Body of pancreas (tissue), 4 donors: ENCODE results near the gene TCIRG1. TPM values are rescaled to one million over a fixed set of nuclear protein-coding genes. Genes with fewer than 3 reads are reported as not detected.

Experiments
- ATAC-seq: fragments of 150-250 bp; one replicate; pipeline ENCODE4 v1.9.1; 2016
- DNase-seq, 4 donors: peaks; one replicate each; pipeline ENCODE4 v3.0.0-alpha.2; 2019
- H3K27ac ChIP-seq, 4 donors: fragments of 200-600 bp; sonication (generic); 1 replicate in 3 of 4; 2 replicates in 1 of 4; pipeline versions ENCODE4 v1.5.1 to v1.6.1; 2016 to 2019; ENCODE audit warnings: mild to moderate bottlenecking in 1 of 4, mixed read lengths in 1 of 4, moderate library complexity in 1 of 4
- H3K27me3 ChIP-seq, 2 donors: fragments of 200-600 bp; sonication (generic); one replicate each; pipeline ENCODE4 v1.6.0; 2016; ENCODE audit warnings: mild to moderate bottlenecking in 1 of 2
- H3K36me3 ChIP-seq, 2 donors: fragments of 200-600 bp; sonication (generic); replicated peaks in 1 of 2; 2 replicates each; pipeline ENCODE4 v1.5.1; 2016; ENCODE audit warnings: low read depth in 2 of 2; ENCODE audit not compliant: insufficient read depth in 1 of 2
- H3K4me1 ChIP-seq: fragments of 200-600 bp; sonication (generic); one replicate; pipeline ENCODE4 v1.6.0; 2016
- H3K4me3 ChIP-seq, 2 donors: fragments of 200-600 bp; sonication (generic); 1 replicate in 1 of 2; 2 replicates in 1 of 2; pipeline ENCODE4 v1.5.1; 2016 to 2019
- H3K9me3 ChIP-seq, 3 donors: fragments of 200-600 bp; sonication (generic); 1 replicate in 2 of 3; 2 replicates in 1 of 3; pipeline ENCODE4 v1.5.1; 2016
- POLR2A ChIP-seq, 3 donors: fragments of 450-650 bp; IDR thresholded peaks; one replicate each; pipeline ENCODE4 v1.6.1; 2016; ENCODE audit warnings: antibody characterized with exemption in 3 of 3, mild to moderate bottlenecking in 2 of 3
- WGBS, 2 donors: methylation state at CpG; one replicate each; pipeline ENCODE4 v1.1.5; 2017; 5-methylcytosine and 5-hydroxymethylcytosine counted together
- intact Hi-C: fragments of 100-400 bp; cut with DNase I; formaldehyde crosslinking; loops from one replicate; pipeline ENCODE4 v1.15.1; 2023
- total RNA-seq, 2 donors: library from RNA; depleted of rRNA; stranded (reverse); fragments of >200 nt; gene quantifications; one replicate each; pipeline ENCODE4 v1.1.0, GENCODE V29; 2016
- TF ChIP-seq, protein P1 (sequence below), 7 experiments: fragments of 450-650 bp in 4 of 7; fragments of 200-600 bp in 3 of 7; sonication (generic) in 3 of 7; IDR thresholded peaks; one replicate each; pipeline ENCODE4 v1.5.1; 2016 to 2019; ENCODE audit warnings: antibody characterized with exemption in 7 of 7

The TCIRG1 gene
- total RNA-seq, 2 donors from 2014 or later = 488 to 798 TPM

DNA sequence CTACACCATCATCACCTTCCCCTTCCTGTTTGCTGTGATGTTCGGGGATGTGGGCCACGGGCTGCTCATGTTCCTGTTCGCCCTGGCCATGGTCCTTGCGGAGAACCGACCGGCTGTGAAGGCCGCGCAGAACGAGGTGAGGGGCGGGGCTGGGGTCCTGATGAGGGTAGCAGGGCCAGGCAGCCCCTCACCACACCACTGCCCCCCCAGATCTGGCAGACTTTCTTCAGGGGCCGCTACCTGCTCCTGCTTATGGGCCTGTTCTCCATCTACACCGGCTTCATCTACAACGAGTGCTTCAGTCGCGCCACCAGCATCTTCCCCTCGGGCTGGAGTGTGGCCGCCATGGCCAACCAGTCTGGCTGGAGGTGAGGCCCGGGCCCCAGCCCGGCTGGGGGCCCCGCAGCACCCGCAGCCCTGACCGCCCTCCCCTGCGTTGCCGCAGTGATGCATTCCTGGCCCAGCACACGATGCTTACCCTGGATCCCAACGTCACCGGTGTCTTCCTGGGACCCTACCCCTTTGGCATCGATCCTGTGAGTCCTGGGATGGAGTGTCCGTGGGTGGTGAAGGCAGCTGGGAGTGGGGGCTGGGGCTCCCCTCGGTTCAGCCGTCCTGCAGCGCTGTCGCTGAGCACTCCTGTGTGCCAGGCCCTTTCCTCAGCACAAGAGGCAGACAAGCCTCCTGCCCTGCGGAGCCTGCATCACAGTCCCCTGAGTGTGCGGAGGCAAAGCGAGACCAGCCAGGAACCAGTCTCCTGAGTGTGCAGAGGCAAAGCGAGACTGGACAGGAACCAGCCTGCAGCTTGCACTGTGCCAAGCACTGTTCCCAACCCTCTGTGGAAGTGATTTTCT lies 8.8 kb downstream of the TCIRG1 start:
- H3K36me3 ChIP-seq = peaks cover 7 to 26% of the 10 kb centered on the region in 2 donors
- 81 to 87% methylated on average over 28 to 34 of the region's 37 CpGs for WGBS, 2 donors

DNA sequence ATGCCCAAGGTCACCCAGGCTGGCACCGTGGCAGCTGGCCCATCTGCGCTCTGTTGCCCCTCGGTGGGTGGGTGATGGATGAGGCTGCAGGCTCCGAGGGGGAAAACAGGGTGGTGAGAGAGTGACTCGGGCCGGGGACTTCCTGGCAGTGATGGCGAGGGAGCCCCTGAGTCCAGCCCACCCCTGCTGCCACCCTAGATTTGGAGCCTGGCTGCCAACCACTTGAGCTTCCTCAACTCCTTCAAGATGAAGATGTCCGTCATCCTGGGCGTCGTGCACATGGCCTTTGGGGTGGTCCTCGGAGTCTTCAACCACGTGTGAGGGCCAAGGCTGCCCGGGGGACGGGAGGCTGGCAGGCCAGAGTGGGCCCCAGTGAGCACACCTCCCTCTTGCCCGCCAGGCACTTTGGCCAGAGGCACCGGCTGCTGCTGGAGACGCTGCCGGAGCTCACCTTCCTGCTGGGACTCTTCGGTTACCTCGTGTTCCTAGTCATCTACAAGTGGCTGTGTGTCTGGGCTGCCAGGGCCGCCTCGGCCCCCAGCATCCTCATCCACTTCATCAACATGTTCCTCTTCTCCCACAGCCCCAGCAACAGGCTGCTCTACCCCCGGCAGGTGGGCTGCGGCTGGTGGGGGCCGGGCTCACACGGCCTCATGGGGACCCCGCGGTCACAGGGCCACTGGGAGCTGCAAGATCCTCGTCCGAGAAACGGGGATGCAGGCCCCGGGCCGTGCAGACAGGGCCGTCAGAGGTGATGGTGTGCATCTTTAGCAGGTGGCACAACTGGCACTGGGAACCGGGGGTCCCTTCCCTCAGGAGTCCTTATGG lies 10.1 kb downstream of the TCIRG1 start:
- no peaks in the 10 kb centered on the region for H3K9me3 ChIP-seq
- H3K27me3 ChIP-seq = no peaks in the 10 kb centered on the region
- peaks cover 51% of the 10 kb centered on the region for H3K4me1 ChIP-seq
- 79 to 92% methylated on average over 13 to 35 of the region's 35 CpGs for WGBS, 2 donors
- no peak for ATAC-seq
- TF ChIP-seq POLR2A (IDR thresholded peaks at IDR 0.05) = no peak
- TF ChIP-seq, protein P1, sequence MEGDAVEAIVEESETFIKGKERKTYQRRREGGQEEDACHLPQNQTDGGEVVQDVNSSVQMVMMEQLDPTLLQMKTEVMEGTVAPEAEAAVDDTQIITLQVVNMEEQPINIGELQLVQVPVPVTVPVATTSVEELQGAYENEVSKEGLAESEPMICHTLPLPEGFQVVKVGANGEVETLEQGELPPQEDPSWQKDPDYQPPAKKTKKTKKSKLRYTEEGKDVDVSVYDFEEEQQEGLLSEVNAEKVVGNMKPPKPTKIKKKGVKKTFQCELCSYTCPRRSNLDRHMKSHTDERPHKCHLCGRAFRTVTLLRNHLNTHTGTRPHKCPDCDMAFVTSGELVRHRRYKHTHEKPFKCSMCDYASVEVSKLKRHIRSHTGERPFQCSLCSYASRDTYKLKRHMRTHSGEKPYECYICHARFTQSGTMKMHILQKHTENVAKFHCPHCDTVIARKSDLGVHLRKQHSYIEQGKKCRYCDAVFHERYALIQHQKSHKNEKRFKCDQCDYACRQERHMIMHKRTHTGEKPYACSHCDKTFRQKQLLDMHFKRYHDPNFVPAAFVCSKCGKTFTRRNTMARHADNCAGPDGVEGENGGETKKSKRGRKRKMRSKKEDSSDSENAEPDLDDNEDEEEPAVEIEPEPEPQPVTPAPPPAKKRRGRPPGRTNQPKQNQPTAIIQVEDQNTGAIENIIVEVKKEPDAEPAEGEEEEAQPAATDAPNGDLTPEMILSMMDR (IDR thresholded peaks at IDR 0.05) = no peak
- H3K4me3 ChIP-seq = no peak overlapping the region
- H3K36me3 ChIP-seq = peaks cover 7 to 28% of the 10 kb centered on the region in 2 donors
- intact Hi-C loops = no loop called here
- no peak for DNase-seq
- H3K27ac ChIP-seq = peak overlapping the region; percentile 39 to 72 (median 54)

More for the DNA sequence above, 8.8 kb downstream of the TCIRG1 start:
- H3K27me3 ChIP-seq = no peaks in the 10 kb centered on the region
- DNase-seq (no peak), ATAC-seq (no peak)
- H3K4me3 ChIP-seq = no peak overlapping the region
- H3K4me1 ChIP-seq = peaks cover 63% of the 10 kb centered on the region
- intact Hi-C loops = no loop called here
- H3K9me3 ChIP-seq = no peaks in the 10 kb centered on the region
- H3K27ac ChIP-seq = peak overlapping the region in 3 of 4 donors; percentile 71 to 79 (median 72)
- TF ChIP-seq, protein P1 (IDR thresholded peaks at IDR 0.05) = no peak
- no peak for TF ChIP-seq POLR2A (IDR thresholded peaks at IDR 0.05)

DNA sequence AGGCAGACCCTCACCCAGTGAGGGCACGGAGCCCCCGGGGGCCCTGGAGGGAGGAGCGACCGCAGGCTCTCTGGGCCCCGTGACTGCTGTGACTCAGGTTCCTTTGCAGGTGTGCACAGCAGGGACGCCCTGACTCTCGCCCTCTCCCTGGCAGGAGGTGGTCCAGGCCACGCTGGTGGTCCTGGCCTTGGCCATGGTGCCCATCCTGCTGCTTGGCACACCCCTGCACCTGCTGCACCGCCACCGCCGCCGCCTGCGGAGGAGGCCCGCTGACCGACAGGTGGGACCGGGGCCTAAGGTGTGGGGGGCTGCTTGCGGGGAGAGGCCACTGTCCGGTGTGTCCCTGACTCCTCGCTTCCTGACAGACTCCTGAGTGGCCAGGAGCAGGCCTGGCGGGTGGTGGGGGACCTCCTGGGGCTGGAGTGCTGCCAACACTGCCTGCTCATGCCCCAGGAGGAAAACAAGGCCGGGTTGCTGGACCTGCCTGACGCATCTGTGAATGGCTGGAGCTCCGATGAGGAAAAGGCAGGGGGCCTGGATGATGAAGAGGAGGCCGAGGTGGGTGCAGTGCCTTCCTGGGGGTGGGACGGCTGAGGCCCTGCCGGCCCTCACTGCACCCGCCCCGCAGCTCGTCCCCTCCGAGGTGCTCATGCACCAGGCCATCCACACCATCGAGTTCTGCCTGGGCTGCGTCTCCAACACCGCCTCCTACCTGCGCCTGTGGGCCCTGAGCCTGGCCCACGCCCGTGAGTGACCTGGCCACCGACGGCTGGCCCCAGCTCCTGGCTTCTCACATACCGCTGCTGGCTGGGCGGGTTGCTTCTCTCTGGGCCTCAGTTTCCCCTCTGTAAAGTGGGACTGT lies 10.9 kb downstream of the TCIRG1 start:
- peak; percentile 43 for ATAC-seq
- Histone ChIP-seq H3K4me1 (peaks cover 42% of the 10 kb centered on the region), H3K9me3 (no peaks in the 10 kb centered on the region), H3K36me3 (peaks cover 2 to 24% of the 10 kb centered on the region in 2 donors), H3K27me3 (no peaks in the 10 kb centered on the region), H3K27ac (peak overlapping the region; percentile 39 to 72 (median 54)), H3K4me3 (no peak overlapping the region)
- TF ChIP-seq, protein P1 (IDR thresholded peaks at IDR 0.05) = peak in 1 of 7 experiments; percentile 4
- no peak for TF ChIP-seq POLR2A (IDR thresholded peaks at IDR 0.05)
- intact Hi-C loops = no loop called here
- DNase-seq = peak; percentile 58 to 80 (median 70)
- 64 to 66% methylated on average over 11 to 40 of the region's 40 CpGs for whole genome bisulfite sequencing, 2 donors

DNA sequence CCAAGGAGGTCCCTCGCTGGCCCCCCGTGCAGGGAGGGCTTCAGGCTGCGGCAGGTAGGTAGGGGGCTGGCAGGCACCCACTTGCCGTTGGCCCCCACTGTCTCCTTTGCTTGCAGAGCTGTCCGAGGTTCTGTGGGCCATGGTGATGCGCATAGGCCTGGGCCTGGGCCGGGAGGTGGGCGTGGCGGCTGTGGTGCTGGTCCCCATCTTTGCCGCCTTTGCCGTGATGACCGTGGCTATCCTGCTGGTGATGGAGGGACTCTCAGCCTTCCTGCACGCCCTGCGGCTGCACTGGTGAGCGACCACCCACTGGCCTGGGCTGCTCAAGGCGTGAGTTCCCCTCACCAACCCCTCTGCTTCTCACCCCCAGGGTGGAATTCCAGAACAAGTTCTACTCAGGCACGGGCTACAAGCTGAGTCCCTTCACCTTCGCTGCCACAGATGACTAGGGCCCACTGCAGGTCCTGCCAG lies 11.6 kb downstream of the TCIRG1 start:
- WGBS, 2 donors = 90 to 94% methylated on average over 5 to 16 of the region's 18 CpGs
- TF ChIP-seq, protein P1 (IDR thresholded peaks at IDR 0.05) = no peak
- no peak for TF ChIP-seq POLR2A (IDR thresholded peaks at IDR 0.05)
- ATAC-seq (no peak), DNase-seq (peak in 1 of 4 donors; percentile 26)
- intact Hi-C loops = no loop called here
- H3K4me3 ChIP-seq = no peak overlapping the region
- no peaks in the 10 kb centered on the region for H3K9me3 ChIP-seq
- H3K4me1 ChIP-seq = peaks cover 41% of the 10 kb centered on the region
- no peaks in the 10 kb centered on the region for H3K27me3 ChIP-seq
- peaks cover 0 to 21% of the 10 kb centered on the region in 2 donors for H3K36me3 ChIP-seq
- H3K27ac ChIP-seq = peak overlapping the region; percentile 39 to 72 (median 56)
